Ammon's horn (tissue), 1 donor: Measurements from ENCODE around the gene MPZL3.
"Not testable (repeated sequence)": the region's sequence is repeated elsewhere in the genome, so short reads cannot be mapped to it uniquely, and the experiment has no call there.

Source experiments
- DNase-seq: peaks from one replicate; pipeline ENCODE4 v3.0.0-alpha.2; 2016; ENCODE audit warnings: low spot score

The MPZL3 gene

GRCh38 chr11:118212781-118213191 is 39.4 kb downstream of the MPZL3 start:
- no peak for DNase-seq

- no peak for DNase-seq
Measured at GRCh38 chr11:118212131-118212725, 39.9 kb downstream of the MPZL3 start.

GRCh38 chr11:118211006-118211405 is 41.2 kb downstream of the MPZL3 start:
- peak; percentile 57 for DNase-seq

GRCh38 chr11:118210323-118210722 is 41.8 kb downstream of the MPZL3 start:
- DNase-seq = no peak

GRCh38 chr11:118209033-118209432 is 43.1 kb downstream of the MPZL3 start:
- no peak for DNase-seq

GRCh38 chr11:118207079-118207478 is 45.1 kb downstream of the MPZL3 start:
- DNase-seq = no peak

GRCh38 chr11:118206391-118207031 is 45.7 kb downstream of the MPZL3 start:
- DNase-seq = no peak

GRCh38 chr11:118205606-118206378 is 46.4 kb downstream of the MPZL3 start:
- DNase-seq = no peak

- DNase-seq = no peak
Measured at GRCh38 chr11:118202599-118203422, 49.4 kb downstream of the MPZL3 start.

- no peak for DNase-seq
Measured at GRCh38 chr11:118201966-118202365, 50.2 kb downstream of the MPZL3 start.

GRCh38 chr11:118200901-118201680 is 51.1 kb downstream of the MPZL3 start:
- no peak for DNase-seq

GRCh38 chr11:118200497-118200896 is 51.7 kb downstream of the MPZL3 start:
- no peak for DNase-seq

- no peak for DNase-seq
Measured at GRCh38 chr11:118199135-118199534, 53.0 kb downstream of the MPZL3 start.

- DNase-seq = peak; percentile 88
Measured at GRCh38 chr11:118198370-118198769, 53.8 kb downstream of the MPZL3 start.

- DNase-seq = peak; percentile 90
Measured at GRCh38 chr11:118194835-118195627, 57.1 kb downstream of the MPZL3 start.

GRCh38 chr11:118193910-118194566 is 58.1 kb downstream of the MPZL3 start:
- DNase-seq = no peak

- DNase-seq = not testable (repeated sequence)
Measured at GRCh38 chr11:118192817-118193216, 59.3 kb downstream of the MPZL3 start.

GRCh38 chr11:118190942-118191506 is 61.1 kb downstream of the MPZL3 start:
- DNase-seq = not testable (repeated sequence)

GRCh38 chr11:118186346-118187107 is 65.6 kb downstream of the MPZL3 start:
- no peak for DNase-seq
